WTC11 (cell line): ENCODE measurements around the gene BCORL1. TPM values are rescaled to one million over a fixed set of nuclear protein-coding genes. Genes with fewer than 3 reads are reported as not detected.

Source experiments
- ATAC-seq: fragments of 200-7000 bp; cut with Tn5 transposase; 2 replicates; pipeline ENCODE4 v1.10.0; 2021; ENCODE audit warnings: mild to moderate bottlenecking, moderate library complexity
- CTCF ChIA-PET: fragments of 300-600 bp; sonication (Branson Sonifier 250); formaldehyde crosslinking; loops from one replicate; lab custom pipeline; 2021; ENCODE audit warnings: antibody characterized with exemption; lab: Charles Lee
- POLR2A ChIA-PET: fragments of 350-600 bp; sonication (Branson Sonifier 250); formaldehyde crosslinking; loops from one replicate; lab custom pipeline; 2021; ENCODE audit warnings: antibody characterized with exemption; lab: Charles Lee
- DNase-seq: peaks from one replicate; pipeline ENCODE4 v3.0.0; 2021; ENCODE audit warnings: low spot score
- H3K27ac Mint-ChIP-seq: 2 replicates; pipeline ENCODE4 v1.8.0; 2021; ENCODE audit warnings: mixed read lengths
- H3K27me3 Mint-ChIP-seq: 2 replicates; pipeline ENCODE4 v1.8.0; 2021; ENCODE audit warnings: low read depth, mild to moderate bottlenecking, moderate library complexity, mixed read lengths
- H3K36me3 Mint-ChIP-seq: 2 replicates; pipeline ENCODE4 v1.8.0; 2021; ENCODE audit warnings: mixed read lengths
- H3K4me1 Mint-ChIP-seq: 2 replicates; pipeline ENCODE4 v1.8.0; 2022; ENCODE audit warnings: mixed read lengths
- H3K4me3 Mint-ChIP-seq: 2 replicates; pipeline ENCODE4 v1.8.0; 2021; ENCODE audit warnings: mild to moderate bottlenecking, moderate library complexity, mixed read lengths
- H3K9me3 Mint-ChIP-seq: 2 replicates; pipeline ENCODE4 v1.8.0; 2021; ENCODE audit warnings: mixed read lengths
- ATF1 ChIP-seq: sonication (generic); formaldehyde crosslinking; IDR thresholded peaks from 2 replicates; pipeline ENCODE4 v1.8.1; 2023; ENCODE audit warnings: mild to moderate bottlenecking, moderate library complexity, missing genetic modification reagents
- CBFB ChIP-seq: sonication (generic); formaldehyde crosslinking; IDR thresholded peaks from 2 replicates; pipeline ENCODE4 v1.8.1; 2022; ENCODE audit warnings: mild to moderate bottlenecking, low read depth, missing genetic modification reagents
- CDX4 ChIP-seq: fragments of 250-450 bp; sonication (Bioruptor Pico); IDR thresholded peaks from 2 replicates; pipeline ENCODE4 v1.9.0; 2021; ENCODE audit warnings: moderate library complexity, mild to moderate bottlenecking, inconsistent platforms, borderline replicate concordance
- CREB1 ChIP-seq: sonication (generic); formaldehyde crosslinking; IDR thresholded peaks from 2 replicates; pipeline ENCODE4 v1.8.0; 2023; ENCODE audit warnings: mild to moderate bottlenecking, missing genetic modification reagents
- E2F4 ChIP-seq: sonication (generic); formaldehyde crosslinking; IDR thresholded peaks from 2 replicates; pipeline ENCODE4 v1.8.1; 2022; ENCODE audit warnings: low read depth, mild to moderate bottlenecking, moderate library complexity, missing genetic modification reagents, borderline replicate concordance
- EMX1 ChIP-seq: fragments of 250-450 bp; sonication (Bioruptor Pico); IDR thresholded peaks from 2 replicates; pipeline ENCODE4 v1.8.0; 2021; ENCODE audit warnings: mild to moderate bottlenecking
- ESRRA ChIP-seq: sonication (generic); formaldehyde crosslinking; IDR thresholded peaks from 2 replicates; pipeline ENCODE4 v1.8.1; 2022; ENCODE audit warnings: mild to moderate bottlenecking, missing genetic modification reagents, borderline replicate concordance
- ETV6 ChIP-seq: sonication (generic); formaldehyde crosslinking; IDR thresholded peaks from 2 replicates; pipeline ENCODE4 v1.8.1; 2022; ENCODE audit warnings: mild to moderate bottlenecking, missing genetic modification reagents
- GRHL2 ChIP-seq: fragments of 250-450 bp; sonication (Bioruptor Pico); IDR thresholded peaks from 2 replicates; pipeline ENCODE4 v1.8.0; 2022; ENCODE audit warnings: mild to moderate bottlenecking, moderate library complexity; ENCODE audit not compliant: insufficient replicate concordance, severe bottlenecking
- HMGA2 ChIP-seq: fragments of 250-450 bp; sonication (Bioruptor Pico); IDR thresholded peaks from 2 replicates; pipeline ENCODE4 v1.4.0; 2021; ENCODE audit warnings: mild to moderate bottlenecking, moderate library complexity
- IRF1 ChIP-seq: sonication (generic); formaldehyde crosslinking; IDR thresholded peaks from 2 replicates; pipeline ENCODE4 v1.8.0; 2023; ENCODE audit warnings: missing genetic modification reagents
- IRF2 ChIP-seq: sonication (generic); formaldehyde crosslinking; IDR thresholded peaks from 2 replicates; pipeline ENCODE4 v1.8.0; 2022; ENCODE audit warnings: low read depth, missing genetic modification reagents, borderline replicate concordance
- MXD4 ChIP-seq: fragments of 250-450 bp; sonication (Bioruptor Pico); IDR thresholded peaks from 2 replicates; pipeline ENCODE4 v1.8.0; 2021; ENCODE audit warnings: mild to moderate bottlenecking, moderate library complexity, borderline replicate concordance
- MYBL2 ChIP-seq: sonication (generic); formaldehyde crosslinking; IDR thresholded peaks from 2 replicates; pipeline ENCODE4 v1.8.1; 2023; ENCODE audit warnings: mild to moderate bottlenecking, moderate library complexity, missing genetic modification reagents
- NR1H2 ChIP-seq: sonication (generic); formaldehyde crosslinking; IDR thresholded peaks from 2 replicates; pipeline ENCODE4 v1.9.0; 2021; ENCODE audit warnings: mild to moderate bottlenecking, moderate library complexity, missing genetic modification reagents
- PREB ChIP-seq: sonication (generic); formaldehyde crosslinking; IDR thresholded peaks from 2 replicates; pipeline ENCODE4 v1.8.1; 2022; ENCODE audit warnings: mild to moderate bottlenecking, missing genetic modification reagents, moderate library complexity, borderline replicate concordance
- RORB ChIP-seq: fragments of 250-450 bp; sonication (Bioruptor Pico); IDR thresholded peaks from 2 replicates; pipeline ENCODE4 v1.9.0; 2021; ENCODE audit warnings: mild to moderate bottlenecking
- TEAD1 ChIP-seq: sonication (generic); formaldehyde crosslinking; IDR thresholded peaks from 2 replicates; pipeline ENCODE4 v1.8.0; 2022; ENCODE audit warnings: mild to moderate bottlenecking, missing genetic modification reagents
- ZBTB43 ChIP-seq: sonication (generic); formaldehyde crosslinking; IDR thresholded peaks from 2 replicates; pipeline ENCODE4 v1.8.1; 2023; ENCODE audit warnings: mild to moderate bottlenecking, missing genetic modification reagents
- ZNF138 ChIP-seq: sonication (generic); formaldehyde crosslinking; conservative IDR thresholded peaks from 2 replicates; pipeline ENCODE4 v1.8.1; 2022; ENCODE audit warnings: mild to moderate bottlenecking, moderate library complexity, missing genetic modification reagents
- ZNF219 ChIP-seq: sonication (generic); formaldehyde crosslinking; IDR thresholded peaks from 2 replicates; pipeline ENCODE4 v1.8.0; 2023; ENCODE audit warnings: missing genetic modification reagents, mild to moderate bottlenecking, borderline replicate concordance
- ZNF317 ChIP-seq: sonication (generic); formaldehyde crosslinking; IDR thresholded peaks from 2 replicates; pipeline ENCODE4 v1.8.1; 2023; ENCODE audit warnings: low read depth, mild to moderate bottlenecking, moderate library complexity, missing genetic modification reagents, borderline replicate concordance
- ZNF396 ChIP-seq: fragments of 250-450 bp; sonication (Bioruptor Pico); IDR thresholded peaks from 2 replicates; pipeline ENCODE4 v1.8.0; 2021; ENCODE audit warnings: mild to moderate bottlenecking, moderate library complexity, borderline replicate concordance
- ZNF671 ChIP-seq: fragments of 250-450 bp; sonication (Bioruptor Pico); IDR thresholded peaks from 2 replicates; pipeline ENCODE4 v1.8.0; 2021; ENCODE audit warnings: mild to moderate bottlenecking
- total RNA-seq: library from RNA; stranded (reverse); gene quantifications from 3 replicates; pipeline ENCODE4 v1.2.3, GENCODE V29; 2021
- TF ChIP-seq, protein P1 (sequence below): sonication (generic); formaldehyde crosslinking; IDR thresholded peaks from 2 replicates; pipeline ENCODE4 v1.8.0; 2023; ENCODE audit warnings: missing genetic modification reagents, mild to moderate bottlenecking, borderline replicate concordance
- TF ChIP-seq, protein P2 (sequence below): fragments of 200-600 bp; IDR thresholded peaks from 2 replicates; pipeline ENCODE4 v1.8.0; 2022; ENCODE audit warnings: antibody characterized with exemption

BCORL1 gene
- total RNA-seq, 1 experiment from 2014 or later, result 12.0 TPM

DNA sequence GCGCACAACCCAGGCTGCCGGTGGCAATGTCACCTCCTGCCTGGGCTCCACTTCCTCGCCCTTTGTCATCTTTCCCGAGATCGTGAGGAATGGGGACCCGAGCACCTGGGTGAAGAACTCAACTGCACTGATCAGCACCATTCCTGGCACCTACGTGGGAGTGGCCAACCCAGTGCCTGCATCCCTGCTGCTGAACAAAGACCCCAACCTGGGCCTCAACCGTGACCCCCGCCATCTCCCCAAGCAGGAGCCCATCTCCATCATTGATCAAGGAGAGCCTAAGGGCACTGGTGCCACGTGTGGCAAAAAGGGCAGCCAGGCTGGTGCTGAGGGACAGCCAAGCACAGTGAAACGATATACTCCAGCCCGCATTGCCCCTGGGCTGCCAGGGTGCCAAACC, 32.3 kb downstream of the BCORL1 start:
- TF ChIP-seq PREB (CRISPR knock-in tag) (no peak), ATF1 (CRISPR knock-in tag) (no peak), ZBTB43 (CRISPR knock-in tag) (no peak), CBFB (CRISPR knock-in tag) (no peak), ZNF138 (no peak), ZNF317 (CRISPR knock-in tag) (no peak), TEAD1 (CRISPR knock-in tag) (no peak), RORB (CRISPR knock-in tag) (no peak), ESRRA (CRISPR knock-in tag) (no peak), ETV6 (CRISPR knock-in tag) (no peak), ZNF219 (CRISPR knock-in tag) (no peak), NR1H2 (CRISPR knock-in tag) (no peak), ZNF671 (no peak), GRHL2 (CRISPR knock-in tag) (no peak), E2F4 (CRISPR knock-in tag) (no peak), IRF2 (CRISPR knock-in tag) (no peak), MXD4 (CRISPR knock-in tag) (no peak), CREB1 (CRISPR knock-in tag) (no peak), CDX4 (no peak), IRF1 (CRISPR knock-in tag) (no peak)
- TF ChIP-seq, all 79 proteins: peak for 0
- ATAC-seq (no peak), DNase-seq (no peak)
- Mint-ChIP-seq H3K4me3 (no peak overlapping the region), H3K4me1 (peaks cover 1% of the 10 kb centered on the region; the same call in 1 of the 2 replicates), H3K9me3 (no peaks in the 10 kb centered on the region), H3K36me3 (no peaks in the 10 kb centered on the region), H3K27me3 (no peaks in the 10 kb centered on the region), H3K27ac (no peak overlapping the region)
- POLR2A ChIA-PET, result no interaction called here
- CTCF ChIA-PET, result no interaction called here

DNA sequence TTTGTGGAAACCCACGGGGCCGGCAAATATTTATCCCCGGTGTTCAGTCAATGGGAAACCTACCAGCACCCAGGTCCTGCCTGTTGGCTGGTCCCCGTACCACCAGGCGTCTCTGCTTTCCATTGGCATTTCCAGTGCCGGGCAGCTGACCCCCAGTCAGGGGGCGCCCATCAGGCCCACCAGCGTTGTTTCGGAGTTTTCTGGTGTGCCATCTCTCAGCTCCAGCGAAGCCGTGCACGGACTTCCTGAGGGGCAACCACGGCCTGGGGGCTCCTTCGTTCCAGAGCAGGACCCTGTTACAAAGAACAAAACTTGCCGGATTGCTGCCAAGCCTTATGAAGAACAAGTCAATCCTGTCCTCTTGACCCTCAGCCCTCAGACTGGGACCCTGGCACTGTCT, 32.7 kb downstream of the BCORL1 start:
- ChIA-PET POLR2A (interaction anchor here (0.9 kb wide), 1 partner anchor 22 kb away, joined by 3 read pairs; no protein-coding TSS in a partner anchor), CTCF (no interaction called here)
- Mint-ChIP-seq H3K36me3 (no peaks in the 10 kb centered on the region), H3K27ac (no peak overlapping the region), H3K9me3 (no peaks in the 10 kb centered on the region), H3K27me3 (no peaks in the 10 kb centered on the region), H3K4me3 (no peak overlapping the region), H3K4me1 (peaks cover 3% of the 10 kb centered on the region; the same call in 1 of the 2 replicates)
- ATAC-seq, result no peak
- no peak for DNase-seq
- TF ChIP-seq EMX1 (CRISPR knock-in tag) (no peak), ZNF396 (CRISPR knock-in tag) (no peak), TEAD1 (CRISPR knock-in tag) (no peak), HMGA2 (CRISPR knock-in tag) (no peak), MYBL2 (CRISPR knock-in tag) (no peak), NR1H2 (CRISPR knock-in tag) (no peak), IRF2 (CRISPR knock-in tag) (no peak)
- TF ChIP-seq, protein P1, sequence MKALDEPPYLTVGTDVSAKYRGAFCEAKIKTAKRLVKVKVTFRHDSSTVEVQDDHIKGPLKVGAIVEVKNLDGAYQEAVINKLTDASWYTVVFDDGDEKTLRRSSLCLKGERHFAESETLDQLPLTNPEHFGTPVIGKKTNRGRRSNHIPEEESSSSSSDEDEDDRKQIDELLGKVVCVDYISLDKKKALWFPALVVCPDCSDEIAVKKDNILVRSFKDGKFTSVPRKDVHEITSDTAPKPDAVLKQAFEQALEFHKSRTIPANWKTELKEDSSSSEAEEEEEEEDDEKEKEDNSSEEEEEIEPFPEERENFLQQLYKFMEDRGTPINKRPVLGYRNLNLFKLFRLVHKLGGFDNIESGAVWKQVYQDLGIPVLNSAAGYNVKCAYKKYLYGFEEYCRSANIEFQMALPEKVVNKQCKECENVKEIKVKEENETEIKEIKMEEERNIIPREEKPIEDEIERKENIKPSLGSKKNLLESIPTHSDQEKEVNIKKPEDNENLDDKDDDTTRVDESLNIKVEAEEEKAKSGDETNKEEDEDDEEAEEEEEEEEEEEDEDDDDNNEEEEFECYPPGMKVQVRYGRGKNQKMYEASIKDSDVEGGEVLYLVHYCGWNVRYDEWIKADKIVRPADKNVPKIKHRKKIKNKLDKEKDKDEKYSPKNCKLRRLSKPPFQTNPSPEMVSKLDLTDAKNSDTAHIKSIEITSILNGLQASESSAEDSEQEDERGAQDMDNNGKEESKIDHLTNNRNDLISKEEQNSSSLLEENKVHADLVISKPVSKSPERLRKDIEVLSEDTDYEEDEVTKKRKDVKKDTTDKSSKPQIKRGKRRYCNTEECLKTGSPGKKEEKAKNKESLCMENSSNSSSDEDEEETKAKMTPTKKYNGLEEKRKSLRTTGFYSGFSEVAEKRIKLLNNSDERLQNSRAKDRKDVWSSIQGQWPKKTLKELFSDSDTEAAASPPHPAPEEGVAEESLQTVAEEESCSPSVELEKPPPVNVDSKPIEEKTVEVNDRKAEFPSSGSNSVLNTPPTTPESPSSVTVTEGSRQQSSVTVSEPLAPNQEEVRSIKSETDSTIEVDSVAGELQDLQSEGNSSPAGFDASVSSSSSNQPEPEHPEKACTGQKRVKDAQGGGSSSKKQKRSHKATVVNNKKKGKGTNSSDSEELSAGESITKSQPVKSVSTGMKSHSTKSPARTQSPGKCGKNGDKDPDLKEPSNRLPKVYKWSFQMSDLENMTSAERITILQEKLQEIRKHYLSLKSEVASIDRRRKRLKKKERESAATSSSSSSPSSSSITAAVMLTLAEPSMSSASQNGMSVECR (CRISPR knock-in tag), result no peak
- TF ChIP-seq, protein P2, sequence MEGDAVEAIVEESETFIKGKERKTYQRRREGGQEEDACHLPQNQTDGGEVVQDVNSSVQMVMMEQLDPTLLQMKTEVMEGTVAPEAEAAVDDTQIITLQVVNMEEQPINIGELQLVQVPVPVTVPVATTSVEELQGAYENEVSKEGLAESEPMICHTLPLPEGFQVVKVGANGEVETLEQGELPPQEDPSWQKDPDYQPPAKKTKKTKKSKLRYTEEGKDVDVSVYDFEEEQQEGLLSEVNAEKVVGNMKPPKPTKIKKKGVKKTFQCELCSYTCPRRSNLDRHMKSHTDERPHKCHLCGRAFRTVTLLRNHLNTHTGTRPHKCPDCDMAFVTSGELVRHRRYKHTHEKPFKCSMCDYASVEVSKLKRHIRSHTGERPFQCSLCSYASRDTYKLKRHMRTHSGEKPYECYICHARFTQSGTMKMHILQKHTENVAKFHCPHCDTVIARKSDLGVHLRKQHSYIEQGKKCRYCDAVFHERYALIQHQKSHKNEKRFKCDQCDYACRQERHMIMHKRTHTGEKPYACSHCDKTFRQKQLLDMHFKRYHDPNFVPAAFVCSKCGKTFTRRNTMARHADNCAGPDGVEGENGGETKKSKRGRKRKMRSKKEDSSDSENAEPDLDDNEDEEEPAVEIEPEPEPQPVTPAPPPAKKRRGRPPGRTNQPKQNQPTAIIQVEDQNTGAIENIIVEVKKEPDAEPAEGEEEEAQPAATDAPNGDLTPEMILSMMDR, result no peak
